Parathyroid adenoma (tissue), 2 donors: ENCODE measurements around the gene GOLGB1.

ENCODE experiments used
- H2AFZ ChIP-seq: fragments of 300-600 bp; sonication (generic); one replicate; pipeline ENCODE4 v1.7.0; 2017; ENCODE audit warnings: antibody characterized with exemption, mild to moderate bottlenecking
- H3K27ac ChIP-seq: fragments of 300-600 bp; sonication (generic); one replicate; pipeline ENCODE4 v1.7.0; 2017
- H3K27me3 ChIP-seq: fragments of 300-600 bp; sonication (generic); one replicate; pipeline ENCODE4 v1.7.0; 2017; ENCODE audit warnings: low read length; ENCODE audit not compliant: control insufficient read depth, insufficient read depth
- H3K36me3 ChIP-seq: fragments of 300-600 bp; sonication (generic); one replicate; pipeline ENCODE4 v1.7.0; 2017; ENCODE audit warnings: low read length; ENCODE audit not compliant: control insufficient read depth, insufficient read depth
- H3K4me1 ChIP-seq: fragments of 300-600 bp; sonication (generic); one replicate; pipeline ENCODE4 v1.7.0; 2017; ENCODE audit warnings: control low read depth
- H3K4me2 ChIP-seq: fragments of 300-600 bp; sonication (generic); one replicate; pipeline ENCODE4 v1.7.0; 2017; ENCODE audit warnings: low read length
- H3K4me3 ChIP-seq: fragments of 300-600 bp; sonication (generic); one replicate; pipeline ENCODE4 v1.7.0; 2017; ENCODE audit warnings: low read depth, low read length
- H3K79me2 ChIP-seq: fragments of 300-600 bp; sonication (generic); one replicate; pipeline ENCODE4 v1.7.0; 2017; ENCODE audit warnings: control low read depth
- H3K9ac ChIP-seq: fragments of 300-600 bp; sonication (generic); one replicate; pipeline ENCODE4 v1.7.0; 2017; ENCODE audit warnings: mild to moderate bottlenecking
- H3K9me3 ChIP-seq: fragments of 300-600 bp; sonication (generic); one replicate; pipeline ENCODE4 v1.7.0; 2017; ENCODE audit warnings: low read length; ENCODE audit not compliant: control insufficient read depth
- CTCF ChIP-seq: fragments of 300-600 bp; sonication (generic); IDR thresholded peaks from one replicate; pipeline ENCODE4 v1.7.0; 2017; ENCODE audit warnings: antibody characterized with exemption, mild to moderate bottlenecking
- donor health status: primary hyperparathyroidism.

Gene GOLGB1

GRCh38 chr3:121749276-121750086 lies at the start of gene GOLGB1:
GOLGB1 (minus strand) TSS chr3:121749741; CDS start chr3:121730971, 18,770 bp downstream.
- Histone ChIP-seq H3K27ac (peak within 1 kb of the TSS; percentile 95), H3K4me2 (peak within 1 kb of the TSS; percentile 95), H2AFZ (peak within 1 kb of the TSS; percentile 81), H3K36me3 (no peaks in the 10 kb centered on the region), H3K9me3 (no peaks in the 10 kb centered on the region), H3K79me2 (peaks cover 25% of the 10 kb centered on the region), H3K4me1 (peaks cover 13% of the 10 kb centered on the region), H3K9ac (peak within 1 kb of the TSS; percentile 82), H3K27me3 (no peaks in the 10 kb centered on the region), H3K4me3 (peak within 1 kb of the TSS; percentile 92)
- TF ChIP-seq CTCF = no peak

- TF ChIP-seq CTCF = no peak
- Histone ChIP-seq H3K4me1 (no peaks in the 10 kb centered on the region), H3K27ac (no peak overlapping the region), H3K36me3 (no peaks in the 10 kb centered on the region), H3K79me2 (no peaks in the 10 kb centered on the region), H3K4me2 (no peak overlapping the region), H3K9ac (no peak overlapping the region), H3K4me3 (no peak overlapping the region), H3K9me3 (no peaks in the 10 kb centered on the region), H3K27me3 (no peaks in the 10 kb centered on the region), H2AFZ (no peak overlapping the region)
These were observed 47.4 kb upstream of the GOLGB1 start for GRCh38 chr3:121796970-121797369.

- no peaks in the 10 kb centered on the region for H3K79me2 ChIP-seq
- H3K27me3 ChIP-seq = no peaks in the 10 kb centered on the region
- no peaks in the 10 kb centered on the region for H3K9me3 ChIP-seq
- no peak overlapping the region for H3K27ac ChIP-seq
- H3K9ac ChIP-seq = no peak overlapping the region
- TF ChIP-seq CTCF = no peak
- no peak overlapping the region for H2AFZ ChIP-seq
- H3K4me1 ChIP-seq = no peaks in the 10 kb centered on the region
- no peak overlapping the region for H3K4me2 ChIP-seq
- no peaks in the 10 kb centered on the region for H3K36me3 ChIP-seq
- H3K4me3 ChIP-seq = no peak overlapping the region
These were observed 44.9 kb upstream of the GOLGB1 start for GRCh38 chr3:121794264-121794983.

GRCh38 chr3:121793078-121793477 lies 43.5 kb upstream of the GOLGB1 start:
- no peaks in the 10 kb centered on the region for H3K4me1 ChIP-seq
- no peaks in the 10 kb centered on the region for H3K9me3 ChIP-seq
- H3K4me2 ChIP-seq = no peak overlapping the region
- H3K4me3 ChIP-seq = no peak overlapping the region
- no peak overlapping the region for H2AFZ ChIP-seq
- no peaks in the 10 kb centered on the region for H3K36me3 ChIP-seq
- no peaks in the 10 kb centered on the region for H3K79me2 ChIP-seq
- TF ChIP-seq CTCF = no peak
- no peaks in the 10 kb centered on the region for H3K27me3 ChIP-seq
- H3K27ac ChIP-seq = no peak overlapping the region
- H3K9ac ChIP-seq = no peak overlapping the region
